ENCODE results near the gene HTR2A. TPM values are rescaled to one million over a fixed set of nuclear protein-coding genes. Genes with fewer than 3 reads are reported as not detected.

The HTR2A gene
- total and polyA plus RNA-seq, 10 of the 15 experiments (the other 5 are each of a cell fraction or from before 2014, with no cell fraction given): not detected

DNA sequence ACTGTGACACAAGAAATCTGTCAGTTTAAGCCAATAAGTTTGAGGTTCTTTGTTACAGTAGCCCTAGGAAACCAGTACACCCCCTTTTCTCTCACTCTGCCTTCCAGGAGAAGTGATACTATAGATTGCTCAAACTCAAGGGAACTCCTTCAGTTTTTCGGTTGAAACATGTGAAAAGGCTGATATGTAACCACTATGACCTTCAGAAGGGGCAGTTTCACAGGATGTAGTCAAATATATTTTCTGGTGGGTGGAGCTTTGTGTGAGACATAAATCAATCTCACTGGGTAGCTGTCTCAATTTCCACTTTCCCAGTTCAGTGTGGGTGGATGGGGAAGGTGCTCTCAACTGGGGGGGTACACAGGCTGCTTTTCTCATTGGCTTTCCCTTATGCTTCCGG lies 41.7 kb downstream of the HTR2A start:
- ChIA-PET RAD21 (ENCODE audit: unreplicated experiment) (no interaction called here), SMC1A (ENCODE audit: uncharacterized antibody, unreplicated experiment) (interaction anchor here (1.3 kb wide), 1 partner anchor 54 kb away, joined by 3 read pairs; no protein-coding TSS in a partner anchor), CTCF (interaction anchor here (1.4 kb wide), 1 partner anchor 23 kb away, joined by 3 read pairs; no protein-coding TSS in a partner anchor), POLR2A (no interaction called here)
- Histone ChIP-seq H3K9me3 (replicated peaks; ENCODE audit: control insufficient read depth, insufficient read depth, low read length) (no peaks in the 10 kb centered on the region), H3K27me3 (replicated peaks in 1 of 2; ENCODE audit: control insufficient read depth in 2 of 2, insufficient read depth in 2 of 2, low read length in 1 of 2) (no peaks in the 10 kb centered on the region), H3K36me3 (ENCODE audit: control insufficient read depth in 2 of 2, insufficient read depth in 2 of 2, low read length in 1 of 2) (no peaks in the 10 kb centered on the region), H3K9ac (ENCODE audit: control insufficient read depth, insufficient read depth, low read length) (no peak overlapping the region), H3K4me2 (ENCODE audit: control insufficient read depth, insufficient read depth) (peak overlapping the region; percentile 4; the same call in 1 of the 2 replicates), H3K27ac (ENCODE audit: control insufficient read depth, insufficient read depth) (no peak overlapping the region), H3K79me2 (ENCODE audit: control insufficient read depth, insufficient read depth, low read length) (no peaks in the 10 kb centered on the region), H2AFZ (ENCODE audit: control insufficient read depth, low read depth, low read length) (no peak overlapping the region), H3K4me3 (no peak overlapping the region), H4K20me1 (ENCODE audit: control insufficient read depth, insufficient read depth) (no peaks in the 10 kb centered on the region), H3K4me1 (ENCODE audit: control insufficient read depth, insufficient read depth, low read length) (peaks cover 10% of the 10 kb centered on the region; the same call in 1 of the 2 replicates)
- ATAC-seq (peak; percentile 49), FAIRE-seq (no peak), DNase-seq (ENCODE audit: low read depth, low spot score) (no peak)
- WGBS (ENCODE audit: insufficient coverage, insufficient replicate concordance, low lambda C conversion rate, missing lambda C conversion rate): 0% methylated on average over 2 of the region's 2 CpGs
- in situ Hi-C loops (cut with MboI) (no loop called here), intact Hi-C loops (cut with micrococcal nuclease; ENCODE audit: unreplicated experiment) (no loop called here)
- no peak for TF ChIP-seq SUPT20H (IDR thresholded peaks at IDR 0.05; ENCODE audit: borderline replicate concordance, control insufficient read depth, low read depth, low read length)
- TF ChIP-seq SPI1 (IDR thresholded peaks at IDR 0.05; ENCODE audit: borderline replicate concordance, insufficient read depth, low read depth, low read length): 0 out of 2 replicates have a peak, but pooled peaks have one; percentile 13
- TF ChIP-seq HDAC6 (IDR thresholded peaks at IDR 0.05; ENCODE audit: unreplicated experiment): no peak
- no peak for TF ChIP-seq EED (IDR thresholded peaks at IDR 0.05; ENCODE audit: low read depth)
- TF ChIP-seq, protein P1, sequence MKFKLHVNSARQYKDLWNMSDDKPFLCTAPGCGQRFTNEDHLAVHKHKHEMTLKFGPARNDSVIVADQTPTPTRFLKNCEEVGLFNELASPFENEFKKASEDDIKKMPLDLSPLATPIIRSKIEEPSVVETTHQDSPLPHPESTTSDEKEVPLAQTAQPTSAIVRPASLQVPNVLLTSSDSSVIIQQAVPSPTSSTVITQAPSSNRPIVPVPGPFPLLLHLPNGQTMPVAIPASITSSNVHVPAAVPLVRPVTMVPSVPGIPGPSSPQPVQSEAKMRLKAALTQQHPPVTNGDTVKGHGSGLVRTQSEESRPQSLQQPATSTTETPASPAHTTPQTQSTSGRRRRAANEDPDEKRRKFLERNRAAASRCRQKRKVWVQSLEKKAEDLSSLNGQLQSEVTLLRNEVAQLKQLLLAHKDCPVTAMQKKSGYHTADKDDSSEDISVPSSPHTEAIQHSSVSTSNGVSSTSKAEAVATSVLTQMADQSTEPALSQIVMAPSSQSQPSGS (IDR thresholded peaks at IDR 0.05; ENCODE audit: low read length): 0 out of 2 replicates have a peak, but pooled peaks have one; percentile 16
- TF ChIP-seq SREBF2 (IDR thresholded peaks at IDR 0.05; ENCODE audit: low read length): no peak
- no peak for TF ChIP-seq SUZ12 (IDR thresholded peaks at IDR 0.05; ENCODE audit: unreplicated experiment)
- TF ChIP-seq FOXK2 (IDR thresholded peaks at IDR 0.05): no peak
- TF ChIP-seq, protein P2, sequence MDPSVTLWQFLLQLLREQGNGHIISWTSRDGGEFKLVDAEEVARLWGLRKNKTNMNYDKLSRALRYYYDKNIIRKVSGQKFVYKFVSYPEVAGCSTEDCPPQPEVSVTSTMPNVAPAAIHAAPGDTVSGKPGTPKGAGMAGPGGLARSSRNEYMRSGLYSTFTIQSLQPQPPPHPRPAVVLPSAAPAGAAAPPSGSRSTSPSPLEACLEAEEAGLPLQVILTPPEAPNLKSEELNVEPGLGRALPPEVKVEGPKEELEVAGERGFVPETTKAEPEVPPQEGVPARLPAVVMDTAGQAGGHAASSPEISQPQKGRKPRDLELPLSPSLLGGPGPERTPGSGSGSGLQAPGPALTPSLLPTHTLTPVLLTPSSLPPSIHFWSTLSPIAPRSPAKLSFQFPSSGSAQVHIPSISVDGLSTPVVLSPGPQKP (IDR thresholded peaks at IDR 0.05; ENCODE audit: low read depth, low read length): no peak
- no peak for TF ChIP-seq CHD1 (IDR thresholded peaks at IDR 0.05; ENCODE audit: low read depth, low read length)
- no peak for TF ChIP-seq RAD51 (IDR thresholded peaks at IDR 0.05)
- no peak for TF ChIP-seq MEF2B (IDR thresholded peaks at IDR 0.05; ENCODE audit: partially characterized antibody, poor library complexity, severe bottlenecking)
- TF ChIP-seq ZZZ3 (IDR thresholded peaks at IDR 0.05; ENCODE audit: control insufficient read depth, insufficient read length, low read depth): no peak
- TF ChIP-seq, protein P3, sequence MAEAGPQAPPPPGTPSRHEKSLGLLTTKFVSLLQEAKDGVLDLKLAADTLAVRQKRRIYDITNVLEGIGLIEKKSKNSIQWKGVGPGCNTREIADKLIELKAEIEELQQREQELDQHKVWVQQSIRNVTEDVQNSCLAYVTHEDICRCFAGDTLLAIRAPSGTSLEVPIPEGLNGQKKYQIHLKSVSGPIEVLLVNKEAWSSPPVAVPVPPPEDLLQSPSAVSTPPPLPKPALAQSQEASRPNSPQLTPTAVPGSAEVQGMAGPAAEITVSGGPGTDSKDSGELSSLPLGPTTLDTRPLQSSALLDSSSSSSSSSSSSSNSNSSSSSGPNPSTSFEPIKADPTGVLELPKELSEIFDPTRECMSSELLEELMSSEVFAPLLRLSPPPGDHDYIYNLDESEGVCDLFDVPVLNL (IDR thresholded peaks at IDR 0.05; ENCODE audit: low read depth, low read length): no peak
- TF ChIP-seq, protein P4, sequence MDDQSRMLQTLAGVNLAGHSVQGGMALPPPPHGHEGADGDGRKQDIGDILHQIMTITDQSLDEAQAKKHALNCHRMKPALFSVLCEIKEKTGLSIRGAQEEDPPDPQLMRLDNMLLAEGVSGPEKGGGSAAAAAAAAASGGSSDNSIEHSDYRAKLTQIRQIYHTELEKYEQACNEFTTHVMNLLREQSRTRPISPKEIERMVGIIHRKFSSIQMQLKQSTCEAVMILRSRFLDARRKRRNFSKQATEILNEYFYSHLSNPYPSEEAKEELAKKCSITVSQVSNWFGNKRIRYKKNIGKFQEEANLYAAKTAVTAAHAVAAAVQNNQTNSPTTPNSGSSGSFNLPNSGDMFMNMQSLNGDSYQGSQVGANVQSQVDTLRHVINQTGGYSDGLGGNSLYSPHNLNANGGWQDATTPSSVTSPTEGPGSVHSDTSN (IDR thresholded peaks at IDR 0.05; ENCODE audit: insufficient replicate concordance, low read depth, low read length): peak; percentile 68
- no peak for TF ChIP-seq POLR2A (IDR thresholded peaks at IDR 0.05; ENCODE audit: low read depth, low read length)
- TF ChIP-seq NR2C2 (IDR thresholded peaks at IDR 0.05; ENCODE audit: borderline replicate concordance, control insufficient read depth, insufficient read length, low read depth): no peak
- peak; percentile 23; the same call in 1 of the 2 replicates for TF ChIP-seq RUNX3 (IDR thresholded peaks at IDR 0.05; ENCODE audit: low read length)
- TF ChIP-seq, protein P5, sequence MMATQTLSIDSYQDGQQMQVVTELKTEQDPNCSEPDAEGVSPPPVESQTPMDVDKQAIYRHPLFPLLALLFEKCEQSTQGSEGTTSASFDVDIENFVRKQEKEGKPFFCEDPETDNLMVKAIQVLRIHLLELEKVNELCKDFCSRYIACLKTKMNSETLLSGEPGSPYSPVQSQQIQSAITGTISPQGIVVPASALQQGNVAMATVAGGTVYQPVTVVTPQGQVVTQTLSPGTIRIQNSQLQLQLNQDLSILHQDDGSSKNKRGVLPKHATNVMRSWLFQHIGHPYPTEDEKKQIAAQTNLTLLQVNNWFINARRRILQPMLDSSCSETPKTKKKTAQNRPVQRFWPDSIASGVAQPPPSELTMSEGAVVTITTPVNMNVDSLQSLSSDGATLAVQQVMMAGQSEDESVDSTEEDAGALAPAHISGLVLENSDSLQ (IDR thresholded peaks at IDR 0.05): peak; percentile 47
- no peak for TF ChIP-seq JUND (IDR thresholded peaks at IDR 0.05; ENCODE audit: low read depth, low read length)
- no TSS peak for BruUV-seq (replicated peaks)

Data from GM12878 (cell line).